Measurements from ENCODE around the gene AAK1. TPM values are rescaled to one million over a fixed set of nuclear protein-coding genes. Genes with fewer than 3 reads are reported as not detected.
A peak's percentile ranks its signal among the peaks of the same experiment; 100 is the strongest.

Gene AAK1
- total and polyA plus RNA-seq, 10 of the 15 experiments (the other 5 are each of a cell fraction or from before 2014, with no cell fraction given), result 2.9 to 41.4 (median 17.5) TPM

DNA sequence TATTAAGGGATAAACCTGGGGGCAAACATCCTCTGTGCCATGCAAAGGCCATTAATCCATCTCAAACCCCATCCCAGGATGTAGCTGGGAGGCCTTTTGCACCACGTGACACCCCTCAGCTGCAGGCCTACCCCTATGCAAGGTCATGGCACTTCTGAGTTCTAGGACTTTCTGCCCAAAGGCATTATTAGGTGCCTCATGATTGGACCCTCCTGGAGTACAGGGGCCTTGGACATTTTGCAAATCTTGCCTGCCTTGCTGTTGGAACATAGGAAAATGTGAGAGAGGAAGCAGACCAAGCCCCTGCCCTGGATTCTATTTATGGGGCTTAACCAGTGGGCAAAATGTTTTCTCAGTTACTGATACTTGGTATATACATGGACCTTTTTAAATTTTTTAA, 162.1 kb downstream of the AAK1 start (continued):
- TF ChIP-seq, protein P1, sequence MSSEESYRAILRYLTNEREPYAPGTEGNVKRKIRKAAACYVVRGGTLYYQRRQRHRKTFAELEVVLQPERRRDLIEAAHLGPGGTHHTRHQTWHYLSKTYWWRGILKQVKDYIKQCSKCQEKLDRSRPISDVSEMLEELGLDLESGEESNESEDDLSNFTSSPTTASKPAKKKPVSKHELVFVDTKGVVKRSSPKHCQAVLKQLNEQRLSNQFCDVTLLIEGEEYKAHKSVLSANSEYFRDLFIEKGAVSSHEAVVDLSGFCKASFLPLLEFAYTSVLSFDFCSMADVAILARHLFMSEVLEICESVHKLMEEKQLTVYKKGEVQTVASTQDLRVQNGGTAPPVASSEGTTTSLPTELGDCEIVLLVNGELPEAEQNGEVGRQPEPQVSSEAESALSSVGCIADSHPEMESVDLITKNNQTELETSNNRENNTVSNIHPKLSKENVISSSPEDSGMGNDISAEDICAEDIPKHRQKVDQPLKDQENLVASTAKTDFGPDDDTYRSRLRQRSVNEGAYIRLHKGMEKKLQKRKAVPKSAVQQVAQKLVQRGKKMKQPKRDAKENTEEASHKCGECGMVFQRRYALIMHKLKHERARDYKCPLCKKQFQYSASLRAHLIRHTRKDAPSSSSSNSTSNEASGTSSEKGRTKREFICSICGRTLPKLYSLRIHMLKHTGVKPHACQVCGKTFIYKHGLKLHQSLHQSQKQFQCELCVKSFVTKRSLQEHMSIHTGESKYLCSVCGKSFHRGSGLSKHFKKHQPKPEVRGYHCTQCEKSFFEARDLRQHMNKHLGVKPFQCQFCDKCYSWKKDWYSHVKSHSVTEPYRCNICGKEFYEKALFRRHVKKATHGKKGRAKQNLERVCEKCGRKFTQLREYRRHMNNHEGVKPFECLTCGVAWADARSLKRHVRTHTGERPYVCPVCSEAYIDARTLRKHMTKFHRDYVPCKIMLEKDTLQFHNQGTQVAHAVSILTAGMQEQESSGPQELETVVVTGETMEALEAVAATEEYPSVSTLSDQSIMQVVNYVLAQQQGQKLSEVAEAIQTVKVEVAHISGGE (CRISPR knock-in tag; IDR thresholded peaks at IDR 0.05), result no peak

DNA sequence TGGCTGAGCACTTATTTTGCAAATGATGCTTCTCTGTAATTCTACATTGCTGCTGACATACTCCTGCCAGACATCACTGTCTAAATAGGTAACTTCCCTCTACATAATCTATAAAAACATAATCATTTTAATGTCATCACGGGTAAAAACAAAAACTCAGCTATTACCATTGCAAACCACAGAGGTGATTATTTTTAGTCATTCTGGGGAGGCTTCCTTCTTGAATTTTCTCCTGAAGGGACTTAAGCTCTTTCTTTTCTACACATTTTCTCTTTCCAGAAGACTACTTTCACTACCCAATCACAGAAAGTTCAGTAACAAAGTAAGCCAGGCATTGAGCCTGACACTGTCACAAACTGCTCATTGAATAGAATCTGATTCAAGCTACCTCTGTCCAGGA, 165.9 kb downstream of the AAK1 start:
- POLR2A ChIA-PET, result no interaction called here
- ATAC-seq, result peak; percentile 52; the same call in 2 of the 3 replicates
- no TSS peak for BruUV-seq (replicated peaks)
- H3K4me1 ChIP-seq (ENCODE audit: control insufficient read depth, insufficient read depth, low read length), result peaks cover 27% of the 10 kb centered on the region
- no peak overlapping the region for H3K4me2 ChIP-seq (ENCODE audit: control insufficient read depth, insufficient read depth)
- CTCF ChIA-PET, result interaction anchor here (0.5 kb wide), 1 partner anchor 96 kb away, joined by 3 read pairs; no protein-coding TSS in a partner anchor
- no peaks in the 10 kb centered on the region for H3K27me3 ChIP-seq (replicated peaks in 1 of 2; ENCODE audit: control insufficient read depth in 2 of 2, insufficient read depth in 2 of 2, low read length in 1 of 2)
- no peak for TF ChIP-seq NBN (IDR thresholded peaks at IDR 0.05)
- TF ChIP-seq, protein P2, sequence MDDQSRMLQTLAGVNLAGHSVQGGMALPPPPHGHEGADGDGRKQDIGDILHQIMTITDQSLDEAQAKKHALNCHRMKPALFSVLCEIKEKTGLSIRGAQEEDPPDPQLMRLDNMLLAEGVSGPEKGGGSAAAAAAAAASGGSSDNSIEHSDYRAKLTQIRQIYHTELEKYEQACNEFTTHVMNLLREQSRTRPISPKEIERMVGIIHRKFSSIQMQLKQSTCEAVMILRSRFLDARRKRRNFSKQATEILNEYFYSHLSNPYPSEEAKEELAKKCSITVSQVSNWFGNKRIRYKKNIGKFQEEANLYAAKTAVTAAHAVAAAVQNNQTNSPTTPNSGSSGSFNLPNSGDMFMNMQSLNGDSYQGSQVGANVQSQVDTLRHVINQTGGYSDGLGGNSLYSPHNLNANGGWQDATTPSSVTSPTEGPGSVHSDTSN (IDR thresholded peaks at IDR 0.05; ENCODE audit: insufficient replicate concordance, low read depth, low read length), result no peak
- TF ChIP-seq MTA3 (IDR thresholded peaks at IDR 0.05; ENCODE audit: borderline replicate concordance, low read length), result no peak
- TF ChIP-seq SMAD1 (IDR thresholded peaks at IDR 0.05; ENCODE audit: low read depth, partially characterized antibody), result no peak
- TF ChIP-seq, protein P1 (CRISPR knock-in tag; IDR thresholded peaks at IDR 0.05), result no peak
- peak; percentile 41 for TF ChIP-seq RUNX3 (IDR thresholded peaks at IDR 0.05; ENCODE audit: low read length)
- H4K20me1 ChIP-seq (ENCODE audit: control insufficient read depth, insufficient read depth), result no peaks in the 10 kb centered on the region
- SMC1A ChIA-PET (ENCODE audit: uncharacterized antibody, unreplicated experiment), result interaction anchor here (1.3 to 1.9 kb wide), 6 partner anchors 10 to 240 kb away, joined by 3 to 7 read pairs (median 4); no protein-coding TSS in a partner anchor
- in situ Hi-C loops (cut with MboI), result no loop called here
- H3K4me3 ChIP-seq, result no peak overlapping the region
- H3K27ac ChIP-seq (ENCODE audit: control insufficient read depth, insufficient read depth), result no peak overlapping the region; the same call in 1 of the 2 replicates
- H3K79me2 ChIP-seq (ENCODE audit: control insufficient read depth, insufficient read depth, low read length), result no peaks in the 10 kb centered on the region
- H2AFZ ChIP-seq (ENCODE audit: control insufficient read depth, low read depth, low read length), result no peak overlapping the region
- no peak overlapping the region for H3K9ac ChIP-seq (ENCODE audit: control insufficient read depth, insufficient read depth, low read length)
- no peak for FAIRE-seq
- DNase-seq (ENCODE audit: low read depth, low spot score), result no peak
- peaks cover 0 to 6% of the 10 kb centered on the region in 2 experiments; a peak in 3 of 4 replicates for H3K36me3 ChIP-seq (ENCODE audit: control insufficient read depth in 2 of 2, insufficient read depth in 2 of 2, low read length in 1 of 2)
- RAD21 ChIA-PET (ENCODE audit: unreplicated experiment), result interaction anchor here (0.7 to 0.9 kb wide), 2 partner anchors 24 to 41 kb away, joined by 3 to 4 read pairs; partner anchors contain the start of gene NFU1
- no peaks in the 10 kb centered on the region for H3K9me3 ChIP-seq (replicated peaks; ENCODE audit: control insufficient read depth, insufficient read depth, low read length)
- intact Hi-C loops (cut with micrococcal nuclease; ENCODE audit: unreplicated experiment), result no loop called here
- WGBS (ENCODE audit: insufficient coverage, insufficient replicate concordance, low lambda C conversion rate, missing lambda C conversion rate), result 0% methylated on average over 1 of the region's 1 CpG

Data from GM12878 (cell line).